Measurements from ENCODE around the gene TH. TPM values are rescaled to one million over a fixed set of nuclear protein-coding genes. Genes with fewer than 3 reads are reported as not detected.

TH gene
- polyA plus RNA-seq, 1 donor from 2014 or later, result 3.6 TPM

DNA sequence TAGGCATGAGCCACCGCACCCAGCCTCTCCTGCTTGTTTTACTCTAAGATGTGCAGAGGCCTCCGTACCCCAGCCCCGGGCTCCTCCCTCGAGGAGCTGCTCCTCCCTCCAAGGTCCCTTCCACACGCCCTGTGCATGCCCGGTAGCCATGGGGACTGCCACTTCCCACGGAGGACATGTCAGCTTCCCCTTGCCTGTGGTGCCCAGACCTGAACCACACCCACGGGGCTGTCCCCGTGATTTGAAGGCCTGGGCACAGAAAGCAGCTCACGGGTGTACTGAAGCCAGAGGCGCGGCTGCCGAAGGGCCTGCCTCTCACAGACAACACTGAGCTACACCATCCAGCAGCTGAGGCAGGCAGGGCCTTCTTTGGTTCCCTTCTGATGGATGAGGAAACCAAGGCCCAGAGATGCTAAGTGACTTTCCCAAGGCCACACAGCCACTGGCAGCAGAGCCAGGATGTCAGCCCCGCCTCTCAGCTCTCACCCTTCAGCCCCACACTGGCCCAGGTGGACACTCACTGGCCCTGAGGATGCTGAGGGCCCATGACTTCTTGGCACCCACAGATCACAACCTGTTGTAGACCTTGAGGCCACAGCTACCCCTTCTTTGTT lies 17.9 kb downstream of the TH start:
- H4K20me1 ChIP-seq (ENCODE audit: insufficient read depth), result no peaks in the 10 kb centered on the region
- no peaks in the 10 kb centered on the region for H3F3A ChIP-seq (ENCODE audit: insufficient read depth, low read length, poor library complexity, severe bottlenecking)
- no peak overlapping the region for H2AFZ ChIP-seq (ENCODE audit: low read depth, low read length)
- H3K27me3 ChIP-seq (ENCODE audit: insufficient read depth, low read depth, low read length), result no peaks in the 10 kb centered on the region
- no peak for TF ChIP-seq RAD21 (conservative IDR thresholded peaks at IDR 0.05)
- TF ChIP-seq, protein P1, sequence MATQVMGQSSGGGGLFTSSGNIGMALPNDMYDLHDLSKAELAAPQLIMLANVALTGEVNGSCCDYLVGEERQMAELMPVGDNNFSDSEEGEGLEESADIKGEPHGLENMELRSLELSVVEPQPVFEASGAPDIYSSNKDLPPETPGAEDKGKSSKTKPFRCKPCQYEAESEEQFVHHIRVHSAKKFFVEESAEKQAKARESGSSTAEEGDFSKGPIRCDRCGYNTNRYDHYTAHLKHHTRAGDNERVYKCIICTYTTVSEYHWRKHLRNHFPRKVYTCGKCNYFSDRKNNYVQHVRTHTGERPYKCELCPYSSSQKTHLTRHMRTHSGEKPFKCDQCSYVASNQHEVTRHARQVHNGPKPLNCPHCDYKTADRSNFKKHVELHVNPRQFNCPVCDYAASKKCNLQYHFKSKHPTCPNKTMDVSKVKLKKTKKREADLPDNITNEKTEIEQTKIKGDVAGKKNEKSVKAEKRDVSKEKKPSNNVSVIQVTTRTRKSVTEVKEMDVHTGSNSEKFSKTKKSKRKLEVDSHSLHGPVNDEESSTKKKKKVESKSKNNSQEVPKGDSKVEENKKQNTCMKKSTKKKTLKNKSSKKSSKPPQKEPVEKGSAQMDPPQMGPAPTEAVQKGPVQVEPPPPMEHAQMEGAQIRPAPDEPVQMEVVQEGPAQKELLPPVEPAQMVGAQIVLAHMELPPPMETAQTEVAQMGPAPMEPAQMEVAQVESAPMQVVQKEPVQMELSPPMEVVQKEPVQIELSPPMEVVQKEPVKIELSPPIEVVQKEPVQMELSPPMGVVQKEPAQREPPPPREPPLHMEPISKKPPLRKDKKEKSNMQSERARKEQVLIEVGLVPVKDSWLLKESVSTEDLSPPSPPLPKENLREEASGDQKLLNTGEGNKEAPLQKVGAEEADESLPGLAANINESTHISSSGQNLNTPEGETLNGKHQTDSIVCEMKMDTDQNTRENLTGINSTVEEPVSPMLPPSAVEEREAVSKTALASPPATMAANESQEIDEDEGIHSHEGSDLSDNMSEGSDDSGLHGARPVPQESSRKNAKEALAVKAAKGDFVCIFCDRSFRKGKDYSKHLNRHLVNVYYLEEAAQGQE (IDR thresholded peaks at IDR 0.05; ENCODE audit: borderline replicate concordance), result no peak
- no peak for TF ChIP-seq EP300 (conservative IDR thresholded peaks at IDR 0.05; ENCODE audit: poor library complexity, severe bottlenecking)
- TF ChIP-seq TAF1 (IDR thresholded peaks at IDR 0.05; ENCODE audit: low read depth), result no peak
- no peak for TF ChIP-seq POLR2AphosphoS5 (IDR thresholded peaks at IDR 0.05)
- TF ChIP-seq, protein P2, sequence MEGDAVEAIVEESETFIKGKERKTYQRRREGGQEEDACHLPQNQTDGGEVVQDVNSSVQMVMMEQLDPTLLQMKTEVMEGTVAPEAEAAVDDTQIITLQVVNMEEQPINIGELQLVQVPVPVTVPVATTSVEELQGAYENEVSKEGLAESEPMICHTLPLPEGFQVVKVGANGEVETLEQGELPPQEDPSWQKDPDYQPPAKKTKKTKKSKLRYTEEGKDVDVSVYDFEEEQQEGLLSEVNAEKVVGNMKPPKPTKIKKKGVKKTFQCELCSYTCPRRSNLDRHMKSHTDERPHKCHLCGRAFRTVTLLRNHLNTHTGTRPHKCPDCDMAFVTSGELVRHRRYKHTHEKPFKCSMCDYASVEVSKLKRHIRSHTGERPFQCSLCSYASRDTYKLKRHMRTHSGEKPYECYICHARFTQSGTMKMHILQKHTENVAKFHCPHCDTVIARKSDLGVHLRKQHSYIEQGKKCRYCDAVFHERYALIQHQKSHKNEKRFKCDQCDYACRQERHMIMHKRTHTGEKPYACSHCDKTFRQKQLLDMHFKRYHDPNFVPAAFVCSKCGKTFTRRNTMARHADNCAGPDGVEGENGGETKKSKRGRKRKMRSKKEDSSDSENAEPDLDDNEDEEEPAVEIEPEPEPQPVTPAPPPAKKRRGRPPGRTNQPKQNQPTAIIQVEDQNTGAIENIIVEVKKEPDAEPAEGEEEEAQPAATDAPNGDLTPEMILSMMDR (IDR thresholded peaks at IDR 0.05; ENCODE audit: poor library complexity, severe bottlenecking), result no peak
- TF ChIP-seq EZH2 (IDR thresholded peaks at IDR 0.05; ENCODE audit: borderline replicate concordance, insufficient read depth, low read length, poor library complexity, severe bottlenecking), result no peak
- TF ChIP-seq MXI1 (conservative IDR thresholded peaks at IDR 0.05; ENCODE audit: poor library complexity, severe bottlenecking), result no peak
- H3K9ac ChIP-seq (ENCODE audit: low read length), result no peak overlapping the region
- no peaks in the 10 kb centered on the region for H3K36me3 ChIP-seq (ENCODE audit: insufficient read depth, low read length)
- no peak overlapping the region for H3K4me2 ChIP-seq (ENCODE audit: low read length)
- H3K27ac ChIP-seq (ENCODE audit: low read length), result no peak overlapping the region
- H3K4me3 ChIP-seq (ENCODE audit: low read length), result no peak overlapping the region
- no peaks in the 10 kb centered on the region for H3K79me2 ChIP-seq (replicated peaks; ENCODE audit: insufficient read depth, low read length)
- no peaks in the 10 kb centered on the region for H3K9me3 ChIP-seq (ENCODE audit: low read length)
- H3K9me2 ChIP-seq (ENCODE audit: insufficient read depth, low read length), result no peaks in the 10 kb centered on the region

DNA sequence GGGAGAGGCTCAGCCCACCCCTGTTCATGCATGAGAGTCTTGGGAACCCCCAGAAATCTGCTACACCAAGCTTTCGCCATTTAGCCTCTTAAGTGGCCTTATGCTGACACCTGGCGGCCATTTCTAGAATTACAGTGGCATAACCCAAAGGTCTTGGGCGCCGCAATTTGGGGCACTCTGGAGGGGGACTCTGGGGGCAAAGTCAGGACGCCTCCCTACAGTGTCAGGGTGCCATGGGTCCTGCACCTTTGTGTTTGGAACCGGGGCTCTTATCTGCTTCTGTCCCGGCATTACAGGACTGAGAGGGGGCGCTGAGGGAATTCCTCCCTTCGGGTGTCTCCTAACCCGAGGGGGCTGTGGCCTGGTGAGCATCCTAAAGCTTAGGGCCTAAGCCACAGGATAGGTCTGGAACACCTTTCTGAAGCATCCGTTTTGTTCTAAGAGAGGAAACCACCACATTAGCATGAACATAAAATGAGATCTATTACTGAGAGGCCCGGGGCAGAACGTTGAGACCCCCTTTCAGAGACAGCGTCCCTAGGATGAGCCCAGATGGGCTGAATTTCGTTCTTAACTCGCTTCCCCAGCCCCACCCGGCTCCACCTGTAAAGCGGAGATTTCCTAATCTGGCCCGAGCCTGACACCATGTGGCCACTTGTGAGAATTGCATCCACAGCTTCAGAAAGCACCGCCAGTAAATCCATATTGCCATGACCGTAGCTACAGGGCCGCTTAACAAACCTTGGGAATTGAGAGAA lies 19.9 kb downstream of the TH start:
- H3K27me3 ChIP-seq (ENCODE audit: insufficient read depth, low read depth, low read length), result peaks cover 16% of the 10 kb centered on the region
- H4K20me1 ChIP-seq (ENCODE audit: insufficient read depth), result no peaks in the 10 kb centered on the region
- H3K36me3 ChIP-seq (ENCODE audit: insufficient read depth, low read length), result no peaks in the 10 kb centered on the region
- H3K4me2 ChIP-seq (ENCODE audit: low read length), result peak overlapping the region; percentile 81
- H3K27ac ChIP-seq (ENCODE audit: low read length), result peak overlapping the region; percentile 22
- no peaks in the 10 kb centered on the region for H3F3A ChIP-seq (ENCODE audit: insufficient read depth, low read length, poor library complexity, severe bottlenecking)
- no peak overlapping the region for H2AFZ ChIP-seq (ENCODE audit: low read depth, low read length)
- H3K9me2 ChIP-seq (ENCODE audit: insufficient read depth, low read length), result no peaks in the 10 kb centered on the region
- H3K79me2 ChIP-seq (replicated peaks; ENCODE audit: insufficient read depth, low read length), result no peaks in the 10 kb centered on the region
- TF ChIP-seq POLR2AphosphoS5 (IDR thresholded peaks at IDR 0.05) (no peak), SMC3 (conservative IDR thresholded peaks at IDR 0.05; ENCODE audit: poor library complexity) (peak; percentile 90), RAD21 (conservative IDR thresholded peaks at IDR 0.05) (peak; percentile 80), MXI1 (conservative IDR thresholded peaks at IDR 0.05; ENCODE audit: poor library complexity, severe bottlenecking) (peak; percentile 5), TAF1 (IDR thresholded peaks at IDR 0.05; ENCODE audit: low read depth) (no peak), EP300 (conservative IDR thresholded peaks at IDR 0.05; ENCODE audit: poor library complexity, severe bottlenecking) (no peak), EZH2 (IDR thresholded peaks at IDR 0.05; ENCODE audit: borderline replicate concordance, insufficient read depth, low read length, poor library complexity, severe bottlenecking) (no peak)
- TF ChIP-seq, protein P1 (IDR thresholded peaks at IDR 0.05; ENCODE audit: borderline replicate concordance), result no peak
- TF ChIP-seq, protein P2 (IDR thresholded peaks at IDR 0.05; ENCODE audit: poor library complexity, severe bottlenecking), result peak; percentile 88
- H3K9me3 ChIP-seq (ENCODE audit: low read length), result no peaks in the 10 kb centered on the region
- H3K9ac ChIP-seq (ENCODE audit: low read length), result peak overlapping the region; percentile 59
- H3K4me3 ChIP-seq (ENCODE audit: low read length), result peak overlapping the region; percentile 56
